GM23338 (cell line): ENCODE measurements around the gene NDE1. TPM values are rescaled to one million over a fixed set of nuclear protein-coding genes. Genes with fewer than 3 reads are reported as not detected.

ENCODE experiments used
- ATAC-seq: fragments of 200-7000 bp; cut with Tn5 transposase; 3 replicates; pipeline ENCODE4 v1.9.1; 2020
- DNase-seq: peaks from one replicate; pipeline ENCODE4 v3.0.0-alpha.2; 2015; ENCODE audit warnings: low spot score
- H2AFZ ChIP-seq: fragments of 200-600 bp; sonication (generic); 2 replicates; pipeline ENCODE4 v1.8.0; 2016; ENCODE audit warnings: antibody characterized with exemption, mild to moderate bottlenecking, moderate library complexity
- H3F3A ChIP-seq: fragments of 200-600 bp; sonication (generic); replicated peaks from 2 replicates; pipeline ENCODE4 v1.8.0; 2017; ENCODE audit warnings: antibody characterized with exemption, mixed run types, low read depth
- H3K27ac ChIP-seq: fragments of 200-600 bp; sonication (generic); 2 replicates; pipeline ENCODE4 v1.6.1; 2016; ENCODE audit warnings: low read depth
- H3K27me3 ChIP-seq: fragments of 200-600 bp; sonication (generic); 2 replicates; pipeline ENCODE4 v1.8.0; 2016; ENCODE audit warnings: mild to moderate bottlenecking, mixed run types, moderate library complexity; ENCODE audit not compliant: insufficient read depth
- H3K36me3 ChIP-seq: fragments of 200-600 bp; sonication (generic); 2 replicates; pipeline ENCODE4 v1.8.0; 2016; ENCODE audit warnings: mild to moderate bottlenecking; ENCODE audit not compliant: insufficient read depth
- H3K4me1 ChIP-seq: fragments of 200-600 bp; sonication (generic); 2 replicates; pipeline ENCODE4 v1.8.0; 2016; ENCODE audit warnings: mild to moderate bottlenecking, moderate library complexity; ENCODE audit not compliant: insufficient read depth
- H3K4me2 ChIP-seq: fragments of 200-600 bp; sonication (generic); 2 replicates; pipeline ENCODE4 v1.7.1; 2017; ENCODE audit warnings: mixed run types
- H3K4me3 ChIP-seq: fragments of 200-600 bp; sonication (generic); 2 replicates; pipeline ENCODE4 v1.6.1; 2016; ENCODE audit warnings: mixed run types
- H3K79me2 ChIP-seq: fragments of 200-600 bp; sonication (generic); replicated peaks from 2 replicates; pipeline ENCODE4 v1.8.0; 2017; ENCODE audit warnings: mild to moderate bottlenecking; ENCODE audit not compliant: insufficient read depth
- H3K9me2 ChIP-seq: fragments of 200-600 bp; sonication (generic); 2 replicates; pipeline ENCODE4 v1.8.0; 2017; ENCODE audit not compliant: insufficient read depth
- H4K20me1 ChIP-seq: fragments of 200-600 bp; sonication (generic); replicated peaks from 2 replicates; pipeline ENCODE4 v1.8.0; 2017; ENCODE audit warnings: mild to moderate bottlenecking; ENCODE audit not compliant: insufficient read depth
- H3K27ac Mint-ChIP-seq: 2 replicates; pipeline ENCODE4 v1.8.0; 2020; ENCODE audit warnings: inconsistent platforms, mild to moderate bottlenecking, moderate library complexity, mixed read lengths
- H3K27me3 Mint-ChIP-seq: 3 replicates; pipeline ENCODE4 v1.8.0; 2022; ENCODE audit warnings: low read depth, mild to moderate bottlenecking, moderate library complexity, mixed read lengths, inconsistent platforms; ENCODE audit not compliant: insufficient read depth, poor library complexity
- H3K36me3 Mint-ChIP-seq: 3 replicates; pipeline ENCODE4 v1.8.0; 2021; ENCODE audit warnings: low read depth, mild to moderate bottlenecking, inconsistent platforms, moderate library complexity, mixed read lengths
- H3K4me1 Mint-ChIP-seq: 3 replicates; pipeline ENCODE4 v1.8.0; 2020; ENCODE audit warnings: mild to moderate bottlenecking, inconsistent platforms, mixed read lengths
- H3K4me3 Mint-ChIP-seq: 3 replicates; pipeline ENCODE4 v1.8.0; 2021; ENCODE audit warnings: moderate library complexity, mild to moderate bottlenecking, inconsistent platforms, mixed read lengths
- H3K9me3 Mint-ChIP-seq: 3 replicates; pipeline ENCODE4 v1.8.0; 2020; ENCODE audit warnings: moderate library complexity, mild to moderate bottlenecking, inconsistent platforms, mixed read lengths
- CREB1 ChIP-seq: fragments of 250-450 bp; sonication (Bioruptor Pico); IDR thresholded peaks from 2 replicates; pipeline ENCODE4 v1.5.0; 2020; ENCODE audit warnings: low read depth, mild to moderate bottlenecking, moderate library complexity
- EZH2 ChIP-seq: fragments of 200-600 bp; sonication (generic); IDR thresholded peaks from one replicate; pipeline ENCODE4 v1.8.0; 2017; ENCODE audit warnings: antibody characterized with exemption, mild to moderate bottlenecking, low read depth; ENCODE audit not compliant: unreplicated experiment
- EZH2phosphoT487 ChIP-seq: fragments of 200-600 bp; sonication (generic); IDR thresholded peaks from one replicate; pipeline ENCODE4 v1.8.1; 2018; ENCODE audit warnings: antibody characterized with exemption; ENCODE audit not compliant: unreplicated experiment
- NANOG ChIP-seq: IDR thresholded peaks from 2 replicates; pipeline ENCODE4 v1.6.1; 2016; ENCODE audit warnings: antibody characterized with exemption, borderline replicate concordance
- POLR2AphosphoS5 ChIP-seq: IDR thresholded peaks from 2 replicates; pipeline ENCODE4 v1.6.1; 2016; ENCODE audit warnings: antibody characterized with exemption, low read depth
- STAT1 ChIP-seq: IDR thresholded peaks from one replicate; pipeline ENCODE4 v1.6.1; 2016; ENCODE audit warnings: antibody characterized with exemption; ENCODE audit not compliant: unreplicated experiment
- ZNF114 ChIP-seq: fragments of 250-450 bp; sonication (Bioruptor Pico); IDR thresholded peaks from 2 replicates; pipeline ENCODE4 v1.5.0; 2020; ENCODE audit warnings: mild to moderate bottlenecking, moderate library complexity
- polyA plus RNA-seq: library from polyadenylated mRNA; unstranded; fragments of >200 nt; fragmentation: Nextera tagmentation; extraction: Ambion mirVana; gene quantifications from 2 replicates; pipeline ENCODE4 v1.2.1, GENCODE V29; 2016
- total RNA-seq: library from RNA; depleted of rRNA; stranded (reverse); fragments of >200 nt; shearing (Covaris generic); gene quantifications from 2 replicates; pipeline ENCODE4 v1.2.3, GENCODE V29; 2014
- TF ChIP-seq, protein P1 (sequence below), 2 experiments: fragments of 200-600 bp in 1 of 2; sonication (generic) in 1 of 2; conservative IDR thresholded peaks; 2 replicates each; pipeline versions ENCODE4 v1.5.1 to v1.6.1; 2016 to 2017; ENCODE audit warnings: antibody characterized with exemption in 2 of 2, low read depth in 2 of 2, mild to moderate bottlenecking in 2 of 2, moderate library complexity in 1 of 2
- TF ChIP-seq, protein P2 (sequence below): fragments of 250-450 bp; sonication (Bioruptor Pico); IDR thresholded peaks from 2 replicates; pipeline ENCODE4 v1.5.0; 2020; ENCODE audit warnings: mild to moderate bottlenecking, moderate library complexity
- TF ChIP-seq, protein P3 (sequence below): IDR thresholded peaks from one replicate; pipeline ENCODE4 v1.6.1; 2018; ENCODE audit warnings: antibody characterized with exemption; ENCODE audit not compliant: unreplicated experiment

The NDE1 gene
- total and polyA plus RNA-seq, 2 experiments from 2014 or later = 13.0 to 22.9 TPM

DNA sequence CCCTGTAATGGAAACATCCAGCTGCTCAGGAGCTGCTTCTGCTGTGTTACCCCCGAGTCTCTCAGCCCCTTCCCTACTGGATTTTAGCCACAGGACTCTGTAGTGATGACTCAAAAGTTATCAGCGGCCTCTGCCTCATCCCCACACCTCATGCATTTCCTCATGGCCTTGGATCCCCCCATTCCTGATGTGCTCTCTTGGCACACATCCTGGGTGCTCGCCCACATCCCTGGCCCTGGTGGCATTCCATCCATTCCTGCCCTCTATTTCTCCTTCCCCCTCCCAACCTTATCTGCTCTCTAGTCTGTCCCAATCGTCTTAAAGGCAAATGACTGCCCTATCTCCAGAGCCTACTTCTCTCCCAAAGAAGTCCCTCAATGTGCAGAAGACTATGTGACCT is 31.7 kb upstream of the NDE1 start (continued):
- TF ChIP-seq, protein P1, sequence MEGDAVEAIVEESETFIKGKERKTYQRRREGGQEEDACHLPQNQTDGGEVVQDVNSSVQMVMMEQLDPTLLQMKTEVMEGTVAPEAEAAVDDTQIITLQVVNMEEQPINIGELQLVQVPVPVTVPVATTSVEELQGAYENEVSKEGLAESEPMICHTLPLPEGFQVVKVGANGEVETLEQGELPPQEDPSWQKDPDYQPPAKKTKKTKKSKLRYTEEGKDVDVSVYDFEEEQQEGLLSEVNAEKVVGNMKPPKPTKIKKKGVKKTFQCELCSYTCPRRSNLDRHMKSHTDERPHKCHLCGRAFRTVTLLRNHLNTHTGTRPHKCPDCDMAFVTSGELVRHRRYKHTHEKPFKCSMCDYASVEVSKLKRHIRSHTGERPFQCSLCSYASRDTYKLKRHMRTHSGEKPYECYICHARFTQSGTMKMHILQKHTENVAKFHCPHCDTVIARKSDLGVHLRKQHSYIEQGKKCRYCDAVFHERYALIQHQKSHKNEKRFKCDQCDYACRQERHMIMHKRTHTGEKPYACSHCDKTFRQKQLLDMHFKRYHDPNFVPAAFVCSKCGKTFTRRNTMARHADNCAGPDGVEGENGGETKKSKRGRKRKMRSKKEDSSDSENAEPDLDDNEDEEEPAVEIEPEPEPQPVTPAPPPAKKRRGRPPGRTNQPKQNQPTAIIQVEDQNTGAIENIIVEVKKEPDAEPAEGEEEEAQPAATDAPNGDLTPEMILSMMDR (conservative IDR thresholded peaks at IDR 0.05; ENCODE audit: low read depth in 2 of 2) = no peak
- TF ChIP-seq EZH2 (no peak), ZNF114 (CRISPR knock-in tag) (no peak), STAT1 (no peak)
- TF ChIP-seq, protein P2, sequence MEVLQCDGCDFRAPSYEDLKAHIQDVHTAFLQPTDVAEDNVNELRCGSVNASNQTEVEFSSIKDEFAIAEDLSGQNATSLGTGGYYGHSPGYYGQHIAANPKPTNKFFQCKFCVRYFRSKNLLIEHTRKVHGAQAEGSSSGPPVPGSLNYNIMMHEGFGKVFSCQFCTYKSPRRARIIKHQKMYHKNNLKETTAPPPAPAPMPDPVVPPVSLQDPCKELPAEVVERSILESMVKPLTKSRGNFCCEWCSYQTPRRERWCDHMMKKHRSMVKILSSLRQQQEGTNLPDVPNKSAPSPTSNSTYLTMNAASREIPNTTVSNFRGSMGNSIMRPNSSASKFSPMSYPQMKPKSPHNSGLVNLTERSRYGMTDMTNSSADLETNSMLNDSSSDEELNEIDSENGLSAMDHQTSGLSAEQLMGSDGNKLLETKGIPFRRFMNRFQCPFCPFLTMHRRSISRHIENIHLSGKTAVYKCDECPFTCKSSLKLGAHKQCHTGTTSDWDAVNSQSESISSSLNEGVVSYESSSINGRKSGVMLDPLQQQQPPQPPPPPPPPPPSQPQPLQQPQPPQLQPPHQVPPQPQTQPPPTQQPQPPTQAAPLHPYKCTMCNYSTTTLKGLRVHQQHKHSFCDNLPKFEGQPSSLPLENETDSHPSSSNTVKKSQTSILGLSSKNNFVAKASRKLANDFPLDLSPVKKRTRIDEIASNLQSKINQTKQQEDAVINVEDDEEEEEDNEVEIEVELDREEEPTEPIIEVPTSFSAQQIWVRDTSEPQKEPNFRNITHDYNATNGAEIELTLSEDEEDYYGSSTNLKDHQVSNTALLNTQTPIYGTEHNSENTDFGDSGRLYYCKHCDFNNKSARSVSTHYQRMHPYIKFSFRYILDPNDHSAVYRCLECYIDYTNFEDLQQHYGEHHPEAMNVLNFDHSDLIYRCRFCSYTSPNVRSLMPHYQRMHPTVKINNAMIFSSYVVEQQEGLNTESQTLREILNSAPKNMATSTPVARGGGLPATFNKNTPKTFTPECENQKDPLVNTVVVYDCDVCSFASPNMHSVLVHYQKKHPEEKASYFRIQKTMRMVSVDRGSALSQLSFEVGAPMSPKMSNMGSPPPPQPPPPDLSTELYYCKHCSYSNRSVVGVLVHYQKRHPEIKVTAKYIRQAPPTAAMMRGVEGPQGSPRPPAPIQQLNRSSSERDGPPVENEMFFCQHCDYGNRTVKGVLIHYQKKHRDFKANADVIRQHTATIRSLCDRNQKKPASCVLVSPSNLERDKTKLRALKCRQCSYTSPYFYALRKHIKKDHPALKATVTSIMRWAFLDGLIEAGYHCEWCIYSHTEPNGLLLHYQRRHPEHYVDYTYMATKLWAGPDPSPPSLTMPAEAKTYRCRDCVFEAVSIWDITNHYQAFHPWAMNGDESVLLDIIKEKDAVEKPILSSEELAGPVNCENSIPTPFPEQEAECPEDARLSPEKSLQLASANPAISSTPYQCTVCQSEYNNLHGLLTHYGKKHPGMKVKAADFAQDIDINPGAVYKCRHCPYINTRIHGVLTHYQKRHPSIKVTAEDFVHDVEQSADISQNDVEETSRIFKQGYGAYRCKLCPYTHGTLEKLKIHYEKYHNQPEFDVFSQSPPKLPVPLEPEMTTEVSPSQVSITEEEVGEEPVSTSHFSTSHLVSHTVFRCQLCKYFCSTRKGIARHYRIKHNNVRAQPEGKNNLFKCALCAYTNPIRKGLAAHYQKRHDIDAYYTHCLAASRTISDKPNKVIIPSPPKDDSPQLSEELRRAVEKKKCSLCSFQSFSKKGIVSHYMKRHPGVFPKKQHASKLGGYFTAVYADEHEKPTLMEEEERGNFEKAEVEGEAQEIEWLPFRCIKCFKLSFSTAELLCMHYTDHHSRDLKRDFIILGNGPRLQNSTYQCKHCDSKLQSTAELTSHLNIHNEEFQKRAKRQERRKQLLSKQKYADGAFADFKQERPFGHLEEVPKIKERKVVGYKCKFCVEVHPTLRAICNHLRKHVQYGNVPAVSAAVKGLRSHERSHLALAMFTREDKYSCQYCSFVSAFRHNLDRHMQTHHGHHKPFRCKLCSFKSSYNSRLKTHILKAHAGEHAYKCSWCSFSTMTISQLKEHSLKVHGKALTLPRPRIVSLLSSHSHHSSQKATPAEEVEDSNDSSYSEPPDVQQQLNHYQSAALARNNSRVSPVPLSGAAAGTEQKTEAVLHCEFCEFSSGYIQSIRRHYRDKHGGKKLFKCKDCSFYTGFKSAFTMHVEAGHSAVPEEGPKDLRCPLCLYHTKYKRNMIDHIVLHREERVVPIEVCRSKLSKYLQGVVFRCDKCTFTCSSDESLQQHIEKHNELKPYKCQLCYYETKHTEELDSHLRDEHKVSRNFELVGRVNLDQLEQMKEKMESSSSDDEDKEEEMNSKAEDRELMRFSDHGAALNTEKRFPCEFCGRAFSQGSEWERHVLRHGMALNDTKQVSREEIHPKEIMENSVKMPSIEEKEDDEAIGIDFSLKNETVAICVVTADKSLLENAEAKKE (CRISPR knock-in tag) = no peak

DNA sequence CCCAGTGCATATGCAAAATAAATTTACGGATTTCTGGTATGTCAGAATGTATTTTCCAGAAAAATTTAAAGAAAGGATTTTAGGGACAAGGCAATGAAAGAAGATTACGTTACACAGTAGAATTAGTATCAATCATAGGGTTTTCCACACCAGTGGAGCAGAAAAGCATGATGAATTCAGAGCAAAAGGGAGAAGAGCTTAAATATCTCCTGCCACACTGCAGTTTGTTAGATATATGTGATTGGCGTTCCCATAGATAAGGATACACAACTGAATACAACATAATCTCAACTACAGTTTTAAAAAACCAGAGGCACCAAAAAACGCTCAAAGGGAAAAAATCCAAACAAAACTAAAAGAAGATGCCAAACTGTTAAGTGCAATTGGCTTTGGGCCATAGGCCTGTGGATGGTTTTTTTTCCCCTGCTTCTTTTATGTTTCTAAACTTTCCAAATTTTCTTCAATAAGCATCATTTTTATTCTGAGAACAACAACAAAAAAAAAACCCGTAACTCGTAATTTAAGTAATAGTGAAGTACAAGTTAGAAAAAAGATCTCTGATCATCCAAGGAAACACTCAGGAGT is 29.3 kb upstream of the NDE1 start:
- peaks cover 57% of the 10 kb centered on the region for H3K36me3 Mint-ChIP-seq
- Histone ChIP-seq H2AFZ (no peak overlapping the region), H4K20me1 (no peaks in the 10 kb centered on the region), H3K4me3 (no peak overlapping the region), H3K79me2 (no peaks in the 10 kb centered on the region), H3K4me1 (no peaks in the 10 kb centered on the region), H3K27me3 (no peaks in the 10 kb centered on the region), H3K9me2 (no peaks in the 10 kb centered on the region), H3F3A (no peaks in the 10 kb centered on the region), H3K4me2 (no peak overlapping the region), H3K27ac (no peak overlapping the region), H3K36me3 (peaks cover 20% of the 10 kb centered on the region)
- ATAC-seq (no peak), DNase-seq (no peak)
- no peak overlapping the region for H3K27ac Mint-ChIP-seq
- H3K9me3 Mint-ChIP-seq = no peaks in the 10 kb centered on the region
- no peaks in the 10 kb centered on the region for H3K27me3 Mint-ChIP-seq
- H3K4me1 Mint-ChIP-seq = no peaks in the 10 kb centered on the region
- H3K4me3 Mint-ChIP-seq = no peak overlapping the region
- TF ChIP-seq, protein P1 (conservative IDR thresholded peaks at IDR 0.05; ENCODE audit: low read depth in 2 of 2) = no peak
- no peak for TF ChIP-seq CREB1
- TF ChIP-seq STAT1 = no peak
- no peak for TF ChIP-seq EZH2phosphoT487
- TF ChIP-seq POLR2AphosphoS5 = no peak
- TF ChIP-seq NANOG = no peak
- TF ChIP-seq, protein P3, sequence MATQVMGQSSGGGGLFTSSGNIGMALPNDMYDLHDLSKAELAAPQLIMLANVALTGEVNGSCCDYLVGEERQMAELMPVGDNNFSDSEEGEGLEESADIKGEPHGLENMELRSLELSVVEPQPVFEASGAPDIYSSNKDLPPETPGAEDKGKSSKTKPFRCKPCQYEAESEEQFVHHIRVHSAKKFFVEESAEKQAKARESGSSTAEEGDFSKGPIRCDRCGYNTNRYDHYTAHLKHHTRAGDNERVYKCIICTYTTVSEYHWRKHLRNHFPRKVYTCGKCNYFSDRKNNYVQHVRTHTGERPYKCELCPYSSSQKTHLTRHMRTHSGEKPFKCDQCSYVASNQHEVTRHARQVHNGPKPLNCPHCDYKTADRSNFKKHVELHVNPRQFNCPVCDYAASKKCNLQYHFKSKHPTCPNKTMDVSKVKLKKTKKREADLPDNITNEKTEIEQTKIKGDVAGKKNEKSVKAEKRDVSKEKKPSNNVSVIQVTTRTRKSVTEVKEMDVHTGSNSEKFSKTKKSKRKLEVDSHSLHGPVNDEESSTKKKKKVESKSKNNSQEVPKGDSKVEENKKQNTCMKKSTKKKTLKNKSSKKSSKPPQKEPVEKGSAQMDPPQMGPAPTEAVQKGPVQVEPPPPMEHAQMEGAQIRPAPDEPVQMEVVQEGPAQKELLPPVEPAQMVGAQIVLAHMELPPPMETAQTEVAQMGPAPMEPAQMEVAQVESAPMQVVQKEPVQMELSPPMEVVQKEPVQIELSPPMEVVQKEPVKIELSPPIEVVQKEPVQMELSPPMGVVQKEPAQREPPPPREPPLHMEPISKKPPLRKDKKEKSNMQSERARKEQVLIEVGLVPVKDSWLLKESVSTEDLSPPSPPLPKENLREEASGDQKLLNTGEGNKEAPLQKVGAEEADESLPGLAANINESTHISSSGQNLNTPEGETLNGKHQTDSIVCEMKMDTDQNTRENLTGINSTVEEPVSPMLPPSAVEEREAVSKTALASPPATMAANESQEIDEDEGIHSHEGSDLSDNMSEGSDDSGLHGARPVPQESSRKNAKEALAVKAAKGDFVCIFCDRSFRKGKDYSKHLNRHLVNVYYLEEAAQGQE = no peak
